Measurements from ENCODE around the gene VSTM1.

GRCh38 chr19:54108496-54108895, 44.8 kb upstream of the VSTM1 start:
- TF ChIP-seq, protein P1, sequence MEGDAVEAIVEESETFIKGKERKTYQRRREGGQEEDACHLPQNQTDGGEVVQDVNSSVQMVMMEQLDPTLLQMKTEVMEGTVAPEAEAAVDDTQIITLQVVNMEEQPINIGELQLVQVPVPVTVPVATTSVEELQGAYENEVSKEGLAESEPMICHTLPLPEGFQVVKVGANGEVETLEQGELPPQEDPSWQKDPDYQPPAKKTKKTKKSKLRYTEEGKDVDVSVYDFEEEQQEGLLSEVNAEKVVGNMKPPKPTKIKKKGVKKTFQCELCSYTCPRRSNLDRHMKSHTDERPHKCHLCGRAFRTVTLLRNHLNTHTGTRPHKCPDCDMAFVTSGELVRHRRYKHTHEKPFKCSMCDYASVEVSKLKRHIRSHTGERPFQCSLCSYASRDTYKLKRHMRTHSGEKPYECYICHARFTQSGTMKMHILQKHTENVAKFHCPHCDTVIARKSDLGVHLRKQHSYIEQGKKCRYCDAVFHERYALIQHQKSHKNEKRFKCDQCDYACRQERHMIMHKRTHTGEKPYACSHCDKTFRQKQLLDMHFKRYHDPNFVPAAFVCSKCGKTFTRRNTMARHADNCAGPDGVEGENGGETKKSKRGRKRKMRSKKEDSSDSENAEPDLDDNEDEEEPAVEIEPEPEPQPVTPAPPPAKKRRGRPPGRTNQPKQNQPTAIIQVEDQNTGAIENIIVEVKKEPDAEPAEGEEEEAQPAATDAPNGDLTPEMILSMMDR (IDR thresholded peaks at IDR 0.05): no peak
- TF ChIP-seq POLR2A (IDR thresholded peaks at IDR 0.05) (no peak), EP300 (IDR thresholded peaks at IDR 0.05) (no peak)
